MM.1S (cell line): ENCODE data around the gene LTO1.

Source experiments
- CTCF ChIP-seq: fragments of 300-600 bp; sonication (generic); IDR thresholded peaks from 2 replicates; pipeline ENCODE4 v1.5.1; 2016; ENCODE audit warnings: antibody characterized with exemption, low read length, mixed read lengths
- EZH2 ChIP-seq: fragments of 300-600 bp; sonication (generic); optimal IDR thresholded peaks from 2 replicates; pipeline ENCODE3; 2017; ENCODE audit warnings: low read depth, mild to moderate bottlenecking, antibody characterized with exemption, low read length, mixed read lengths
- EZH2phosphoT487 ChIP-seq: fragments of 300-600 bp; sonication (generic); IDR thresholded peaks from 2 replicates; pipeline ENCODE4 v1.6.1; 2018; ENCODE audit warnings: antibody characterized with exemption, low read length

GRCh38 chr11:69659591-69659990 lies 15.6 kb downstream of the LTO1 start:
- no peak for TF ChIP-seq CTCF
- no peak for TF ChIP-seq EZH2
- no peak for TF ChIP-seq EZH2phosphoT487
